Fibroblast of skin of abdomen (primary cell): ENCODE data around the gene KAZN.

Source experiments
- DNase-seq: peaks from one replicate; pipeline ENCODE4 v3.0.0-alpha.2; 2013

The KAZN gene

DNA sequence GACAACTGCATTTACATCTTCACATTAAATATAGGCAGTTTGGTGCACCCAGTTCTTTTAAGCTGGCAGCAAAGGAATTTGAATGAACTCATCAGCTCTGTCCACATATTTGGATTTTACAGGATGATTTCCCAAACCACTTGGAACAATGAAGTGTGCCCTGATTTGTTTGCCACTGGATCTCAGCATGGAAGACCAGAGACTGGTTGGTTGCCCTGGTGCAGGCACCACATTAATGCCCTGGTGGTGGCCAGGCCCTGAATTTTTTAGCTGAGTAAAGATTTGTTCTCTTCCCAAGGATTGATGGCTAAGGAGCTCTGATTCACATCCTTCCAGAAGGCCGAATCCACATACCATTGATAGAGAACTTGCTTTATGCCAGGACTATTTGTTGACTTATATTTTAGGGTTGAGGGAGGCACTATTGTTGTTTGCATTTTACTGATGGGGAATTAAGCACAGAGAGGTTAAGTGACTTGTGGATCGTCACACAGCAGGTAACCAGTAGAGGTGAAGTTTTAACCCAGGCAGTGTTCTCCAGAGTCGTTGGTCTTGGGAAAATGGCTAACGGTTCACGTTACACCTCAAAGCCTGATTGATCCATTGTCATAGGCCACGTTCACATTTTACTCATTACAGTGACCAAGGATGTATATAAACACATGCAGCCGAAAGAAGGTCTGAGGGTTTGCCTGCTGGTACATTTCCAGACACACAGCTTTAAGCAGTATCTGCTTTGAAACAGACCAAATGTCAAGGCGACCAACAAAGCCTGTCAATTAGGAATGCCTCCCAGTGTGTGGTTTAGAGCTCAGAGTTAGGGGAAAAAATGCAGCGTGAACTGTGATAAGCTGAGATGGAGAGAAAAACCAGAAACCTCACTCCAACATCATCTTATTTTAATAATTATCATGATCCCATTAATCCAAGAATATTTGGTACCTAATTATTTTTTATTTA is 50.7 kb downstream of the KAZN start:
- DNase-seq: no peak

DNA sequence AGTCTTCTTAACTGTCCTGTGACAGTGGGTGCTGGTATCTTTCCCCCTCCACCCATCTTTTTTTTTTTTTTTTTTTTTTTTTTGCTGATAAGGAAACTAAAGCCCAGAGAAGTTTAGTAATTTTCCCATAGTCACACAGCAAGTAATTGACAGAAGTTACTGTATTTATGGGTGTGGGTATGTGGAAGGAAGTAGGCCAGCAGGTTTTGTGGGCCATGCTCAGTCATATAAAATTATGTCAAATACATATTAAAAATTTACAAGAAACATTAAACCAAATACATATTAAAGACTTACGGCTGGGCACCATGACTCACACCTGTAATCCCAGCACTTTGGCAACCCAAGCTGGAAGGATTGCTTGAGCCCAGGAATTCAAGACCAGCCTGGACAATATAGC is 51.5 kb downstream of the KAZN start:
- no peak for DNase-seq

DNA sequence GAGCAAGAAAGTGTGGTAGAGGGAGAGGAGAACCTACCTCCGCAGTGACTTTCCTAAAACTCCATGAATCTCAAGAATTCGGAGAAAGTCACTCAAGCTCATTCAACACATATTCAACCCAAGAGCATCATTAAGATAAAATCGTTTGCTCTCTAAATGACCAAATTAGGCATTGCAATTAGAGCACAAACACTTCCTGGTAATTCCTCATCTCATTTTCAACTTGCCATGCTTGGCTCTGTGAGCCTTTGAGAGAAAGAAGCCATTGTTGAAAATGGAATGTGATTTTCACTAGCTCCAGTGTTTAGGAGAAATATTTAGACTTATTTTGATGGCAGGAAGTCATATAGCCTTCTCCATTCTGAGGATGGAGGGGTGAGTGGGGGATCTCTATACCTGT is 52.5 kb downstream of the KAZN start:
- no peak for DNase-seq

DNA sequence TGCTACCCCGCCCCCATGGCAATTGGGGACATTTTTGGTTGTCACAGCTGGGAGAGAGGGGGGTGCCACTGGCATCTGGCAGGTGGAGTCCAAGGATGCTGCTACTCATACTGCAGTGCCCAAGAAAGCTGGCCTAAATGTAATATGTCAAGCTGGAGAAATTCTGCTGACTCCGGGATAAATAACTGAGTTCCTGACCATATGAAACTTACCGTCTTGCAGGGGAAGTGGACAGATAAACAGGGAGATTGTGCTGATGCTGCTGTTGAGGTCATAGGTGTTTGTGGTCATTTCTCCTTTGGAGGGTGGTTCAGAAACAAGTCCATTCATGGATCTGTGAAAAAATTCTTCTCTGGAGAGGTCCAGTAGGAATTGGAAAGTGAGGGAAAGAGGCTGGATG is 54.4 kb downstream of the KAZN start:
- DNase-seq: no peak

DNA sequence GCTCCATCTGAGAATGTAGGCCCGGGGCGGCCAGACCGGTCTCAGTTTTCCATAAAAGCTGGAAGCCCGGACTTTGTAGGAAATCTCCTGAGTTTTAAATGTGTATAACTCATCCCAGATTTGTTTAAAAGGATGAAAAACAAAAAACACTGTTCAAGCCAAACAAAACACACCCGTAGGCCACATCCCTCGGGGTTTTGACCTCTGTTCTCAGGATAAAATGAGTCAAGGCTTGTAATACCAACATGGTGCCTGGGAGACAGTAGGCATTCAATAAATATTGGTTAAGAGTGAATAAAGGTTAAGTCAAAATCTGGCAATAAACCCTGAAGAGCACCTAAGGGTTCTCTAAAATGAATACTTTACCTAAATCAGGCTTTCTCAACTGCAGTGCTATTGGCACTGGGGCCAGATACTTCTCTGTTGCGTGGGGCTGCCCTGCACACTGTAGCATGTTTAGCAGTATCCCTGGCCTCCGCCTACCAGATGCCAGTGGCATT is 55.0 kb downstream of the KAZN start:
- no peak for DNase-seq

DNA sequence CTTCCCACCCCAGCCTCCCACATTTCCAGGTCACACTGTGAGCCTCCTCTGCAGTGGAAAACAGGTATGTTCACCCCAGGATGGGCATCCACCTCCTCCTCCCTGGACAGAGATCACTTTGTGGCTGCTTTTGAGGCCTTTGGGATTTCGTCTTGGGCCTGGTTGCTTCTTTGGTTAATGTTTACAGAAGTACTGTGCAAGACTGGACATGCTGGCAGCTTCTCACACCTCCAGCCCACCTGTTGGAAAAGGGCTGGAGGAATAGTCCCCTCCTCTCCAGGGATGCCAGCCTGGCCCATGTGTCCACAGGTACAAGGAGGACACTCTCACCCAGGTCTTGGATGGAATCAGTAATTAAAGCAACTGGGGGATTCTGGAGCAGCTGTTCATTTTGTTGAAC is 56.1 kb downstream of the KAZN start:
- no peak for DNase-seq

DNA sequence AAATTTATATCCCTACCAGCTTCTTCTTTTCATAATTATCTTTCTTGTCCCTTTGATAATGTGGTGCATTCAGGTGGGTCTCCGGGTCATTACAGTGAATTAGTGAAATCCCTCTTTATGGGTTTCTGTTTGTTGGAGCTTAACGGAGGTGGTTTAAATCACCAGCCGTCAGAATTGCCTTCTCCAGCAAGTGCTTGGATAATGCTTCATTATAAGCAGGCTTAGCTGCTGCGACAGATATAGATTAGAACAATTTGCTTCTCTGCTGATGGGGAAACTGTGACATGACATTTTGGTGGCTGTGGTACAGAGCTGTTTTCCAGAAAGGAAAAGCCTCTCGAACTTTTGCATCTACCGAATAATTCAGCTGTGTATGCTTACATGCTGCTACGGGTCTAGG is 56.9 kb downstream of the KAZN start:
- no peak for DNase-seq

DNA sequence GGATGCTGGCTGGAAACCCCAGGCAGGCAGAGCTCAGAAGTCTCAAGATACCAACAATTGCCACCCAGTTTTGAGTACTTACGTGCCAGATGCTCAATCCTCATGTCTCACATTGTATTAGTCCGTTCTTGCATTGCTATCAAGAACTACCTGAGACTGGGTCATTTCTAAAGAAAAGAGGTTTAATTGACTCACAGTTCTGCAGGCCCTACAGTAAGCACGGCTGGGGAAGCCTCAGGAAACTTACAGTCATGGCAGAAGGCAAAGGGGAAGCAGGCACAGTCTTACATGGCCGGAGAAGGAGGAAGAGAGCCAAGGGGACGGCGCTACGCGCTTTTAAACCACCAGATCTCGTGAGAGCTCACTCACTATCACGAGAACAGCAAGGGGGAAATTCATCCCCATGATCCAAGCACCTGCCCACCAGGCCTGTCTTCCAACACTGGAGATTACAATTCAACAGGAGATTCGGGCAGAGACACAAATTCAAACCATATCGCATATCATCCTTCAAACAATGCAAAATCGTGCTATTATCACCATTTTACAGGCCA is 58.0 kb downstream of the KAZN start:
- no peak for DNase-seq

DNA sequence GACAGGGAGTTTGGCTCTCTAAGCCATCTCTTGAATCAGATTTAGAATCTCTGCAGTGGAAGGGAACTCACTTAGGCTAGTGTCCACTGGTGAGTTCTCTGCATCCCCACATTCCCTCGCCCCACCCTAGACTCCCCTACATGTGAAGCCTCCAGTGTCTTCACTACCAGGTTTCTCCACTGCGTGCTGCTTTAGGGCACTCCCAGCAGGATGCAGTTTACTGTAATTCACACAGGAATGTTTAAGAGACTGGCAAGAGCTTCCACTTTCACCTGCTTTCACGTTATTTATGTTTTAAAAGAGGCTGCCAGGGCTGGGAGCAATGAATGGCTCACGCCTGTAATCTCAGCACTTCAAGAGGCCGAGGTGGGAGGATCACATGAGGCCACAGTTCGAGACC is 60.2 kb downstream of the KAZN start:
- DNase-seq: no peak

DNA sequence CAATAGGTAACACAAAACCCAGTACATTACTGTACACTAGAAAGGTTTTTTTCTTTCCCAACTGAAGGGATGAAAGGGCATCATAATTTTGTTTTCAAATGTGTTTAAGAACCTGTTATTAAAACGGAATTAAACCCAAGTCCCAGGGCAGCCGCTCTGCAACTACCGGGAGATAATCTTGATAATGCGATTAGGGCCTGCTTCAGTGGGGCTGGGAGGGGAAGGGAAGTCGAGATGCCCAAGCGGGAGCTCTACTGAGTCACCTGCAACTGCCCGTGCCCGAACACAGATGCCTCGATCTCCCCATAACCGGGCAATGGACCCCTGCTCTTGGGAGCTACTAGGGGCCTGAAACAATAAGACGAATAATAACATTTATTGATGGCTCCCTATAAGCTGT is 61.4 kb downstream of the KAZN start:
- no peak for DNase-seq

DNA sequence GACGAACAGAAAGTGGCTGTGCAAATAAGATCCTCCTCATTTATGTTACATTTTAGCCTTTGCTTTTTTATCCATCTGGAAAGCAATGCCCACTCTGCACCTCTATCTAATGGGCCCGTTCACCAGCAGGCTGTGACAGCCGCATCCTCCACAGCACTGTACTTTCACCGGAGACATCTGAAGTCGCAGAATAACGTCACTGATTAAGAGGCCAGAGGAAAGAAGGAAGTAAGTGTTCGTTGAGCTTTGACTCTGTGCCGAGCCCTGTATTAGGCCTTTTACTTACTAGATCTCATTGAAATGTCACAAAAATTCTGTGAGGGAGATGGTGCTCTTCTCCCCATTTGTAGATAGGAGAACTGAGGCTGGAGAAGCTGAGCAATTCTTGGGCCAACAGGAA is 62.3 kb downstream of the KAZN start:
- no peak for DNase-seq

DNA sequence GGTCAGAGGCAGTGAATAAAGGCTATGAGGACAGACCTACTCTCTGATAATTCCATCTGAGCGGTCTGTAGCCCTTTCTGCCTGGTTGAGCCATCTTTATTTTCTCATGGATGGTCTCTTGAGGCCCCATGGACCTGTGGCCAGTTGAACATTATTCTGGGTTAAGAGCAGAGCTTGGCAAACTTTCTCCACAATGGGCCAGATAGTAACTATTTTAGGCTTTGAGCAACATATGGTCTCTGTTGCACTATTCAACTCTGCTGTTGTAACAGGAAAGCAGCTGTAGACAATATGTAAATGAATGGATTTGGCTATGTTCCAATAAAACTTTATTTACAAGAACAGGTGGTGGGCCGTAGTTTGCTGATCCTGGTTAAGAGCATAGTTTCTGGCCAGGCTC is 62.7 kb downstream of the KAZN start:
- DNase-seq: peak; percentile 9

DNA sequence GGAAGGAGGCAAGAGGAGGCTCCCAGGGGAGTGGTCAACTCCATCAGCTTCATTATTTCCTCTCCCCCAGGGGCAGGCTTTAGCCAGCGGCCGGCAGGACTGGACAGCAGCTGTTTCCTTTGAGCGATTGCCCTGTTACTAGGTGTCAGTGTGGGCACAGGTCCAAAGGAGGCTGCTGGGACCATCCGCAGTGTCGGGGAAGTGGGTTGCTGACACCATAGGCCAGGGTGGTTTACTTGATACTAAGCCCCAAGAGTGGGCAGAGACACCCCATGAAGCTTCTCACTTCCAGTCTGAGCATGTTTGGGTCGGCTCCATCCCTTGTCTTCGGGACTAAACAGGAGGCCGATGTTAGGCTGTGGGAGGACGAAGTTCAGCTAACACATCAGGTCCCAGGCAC is 63.6 kb downstream of the KAZN start:
- no peak for DNase-seq

DNA sequence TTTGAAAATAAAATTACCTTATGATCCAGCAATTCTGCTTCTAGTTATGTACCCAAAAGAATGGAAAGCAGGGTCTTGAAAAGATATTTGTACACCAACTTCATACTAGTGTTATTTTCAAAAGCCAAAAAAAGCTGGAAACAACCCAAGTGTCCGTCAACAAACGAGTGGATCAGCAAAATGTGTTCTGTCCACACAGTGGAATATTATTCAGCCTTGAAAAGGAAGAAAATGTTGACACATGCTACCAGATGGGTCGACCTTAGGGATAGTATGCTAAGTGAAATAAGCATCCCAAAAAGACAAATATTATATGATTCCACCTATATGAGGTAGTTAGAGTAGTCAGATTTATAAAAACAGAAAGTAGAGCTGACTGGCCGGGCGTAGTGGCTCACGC is 65.3 kb downstream of the KAZN start:
- no peak for DNase-seq

DNA sequence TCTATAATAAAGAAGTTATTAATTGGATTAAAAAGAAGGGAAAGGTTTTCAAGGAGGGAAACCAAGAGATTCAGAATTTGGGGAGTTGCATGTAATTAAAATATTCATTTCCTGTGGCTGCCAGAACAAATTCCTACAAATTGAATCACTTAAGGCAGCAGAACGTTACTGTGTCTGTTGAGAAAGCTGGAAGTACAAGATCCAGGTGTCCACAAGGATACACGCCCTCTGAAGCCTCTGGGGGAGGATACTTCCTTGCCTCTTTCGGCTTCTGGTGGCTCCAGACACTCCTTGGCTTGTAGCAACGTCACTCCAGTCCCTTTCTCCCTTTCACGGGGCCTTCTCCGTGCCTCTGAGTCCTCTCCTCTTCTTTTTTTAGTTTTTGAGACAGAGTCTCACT is 67.9 kb downstream of the KAZN start:
- DNase-seq: peak; percentile 13

DNA sequence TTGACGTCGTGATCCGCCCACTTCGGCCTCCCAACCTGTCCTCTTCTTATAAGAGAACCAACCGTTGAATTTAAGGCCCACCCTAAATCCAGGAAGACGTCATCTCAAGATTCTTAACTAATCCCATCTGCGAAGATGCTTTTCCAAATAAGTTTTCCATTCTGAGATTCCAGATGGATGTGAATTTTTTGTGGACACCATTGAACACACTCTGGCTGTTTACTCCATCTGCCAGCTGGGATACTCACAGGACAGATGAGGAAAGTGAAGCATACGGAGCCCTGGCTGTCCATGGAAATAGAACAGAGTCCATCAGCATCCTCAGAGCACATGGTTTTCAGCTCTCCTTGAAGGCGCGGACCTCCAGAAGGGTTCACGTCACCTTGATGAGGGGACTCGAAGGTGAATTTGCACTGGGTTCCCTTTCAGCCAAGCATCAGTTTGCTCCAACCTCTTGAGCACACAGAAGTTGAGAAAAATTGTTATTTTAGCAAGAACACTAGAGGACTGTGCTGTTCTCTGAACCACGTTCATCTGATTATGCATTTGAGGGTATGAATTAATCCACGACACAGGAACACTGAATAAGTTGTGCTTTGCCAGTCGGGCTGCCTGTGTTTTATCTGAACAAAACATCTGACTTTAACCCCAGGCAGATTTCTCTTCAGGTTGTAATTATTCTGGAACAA is 68.6 kb downstream of the KAZN start:
- no peak for DNase-seq

DNA sequence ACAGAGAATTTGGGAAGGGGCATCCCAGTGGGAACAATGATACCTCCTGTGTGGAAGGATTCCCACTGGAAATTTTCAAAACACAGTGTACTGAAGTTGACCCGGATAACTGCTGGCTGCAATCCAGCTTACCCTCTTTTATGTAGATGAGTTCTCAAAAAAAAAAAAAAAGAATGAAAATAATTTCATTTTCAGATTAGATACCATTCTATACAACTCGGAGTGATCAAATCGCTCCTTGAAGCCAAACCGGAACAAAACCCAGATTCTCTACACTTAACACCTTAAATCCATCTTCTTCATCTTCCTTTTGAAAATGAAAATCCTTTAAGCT is 69.1 kb downstream of the KAZN start:
- no peak for DNase-seq

DNA sequence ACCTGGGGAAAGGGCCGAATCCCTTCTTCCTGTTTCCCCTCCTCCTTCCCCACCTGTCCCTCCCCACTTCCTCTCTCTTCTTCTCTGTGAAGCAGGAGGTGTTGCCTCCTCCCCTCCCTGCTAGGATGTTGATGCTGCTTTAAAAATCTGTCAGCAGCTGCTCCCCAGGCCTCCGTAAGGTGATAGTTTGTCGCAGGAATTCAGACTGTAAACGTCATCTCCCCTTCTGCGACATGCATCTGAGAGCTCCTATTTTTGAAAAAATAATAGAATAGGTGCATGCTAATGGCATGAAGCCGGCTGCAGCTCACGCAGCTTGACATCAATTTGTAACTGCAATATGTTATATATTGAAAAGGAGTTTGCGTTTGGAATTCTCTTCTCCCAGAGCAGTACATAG is 70.1 kb downstream of the KAZN start:
- DNase-seq: no peak

DNA sequence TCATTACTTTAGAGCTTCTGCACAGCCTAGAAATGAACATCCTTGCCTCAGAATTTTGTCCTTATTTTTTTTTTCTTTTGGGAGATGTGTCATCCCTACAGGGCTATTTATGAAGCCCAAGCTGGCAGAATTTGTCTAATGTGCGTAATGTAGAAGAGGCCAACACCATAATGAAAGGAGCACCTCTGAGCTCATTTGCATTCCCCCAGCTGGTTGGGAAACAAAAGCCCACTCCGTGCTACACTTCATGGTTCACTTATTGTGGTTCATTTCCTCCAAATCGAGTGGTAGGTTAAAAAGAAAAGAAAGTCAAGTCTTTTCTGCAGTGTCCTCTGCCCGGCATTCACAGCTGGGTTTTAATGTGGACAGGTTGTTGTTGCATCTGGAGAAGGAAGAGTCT is 73.5 kb downstream of the KAZN start:
- DNase-seq: no peak

DNA sequence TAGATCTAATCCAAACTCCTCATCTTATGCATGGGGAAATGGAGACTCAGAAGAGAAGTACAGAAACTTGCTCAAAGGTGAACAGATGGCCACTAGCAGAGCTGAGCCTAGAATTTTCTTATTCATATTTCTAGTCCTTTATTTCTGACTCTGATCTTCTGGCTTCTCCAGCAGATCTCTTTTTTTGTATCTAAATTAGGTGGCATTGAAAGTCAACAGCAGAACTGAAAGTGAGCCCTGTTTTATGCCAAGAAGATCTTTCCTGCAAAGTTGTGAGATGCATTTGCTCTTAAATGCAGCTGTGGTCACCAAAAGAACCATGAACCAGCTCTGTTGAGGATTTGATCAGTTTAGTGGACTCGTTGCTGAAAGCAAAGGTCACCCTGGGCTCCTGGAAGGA is 75.5 kb downstream of the KAZN start:
- DNase-seq: no peak

DNA sequence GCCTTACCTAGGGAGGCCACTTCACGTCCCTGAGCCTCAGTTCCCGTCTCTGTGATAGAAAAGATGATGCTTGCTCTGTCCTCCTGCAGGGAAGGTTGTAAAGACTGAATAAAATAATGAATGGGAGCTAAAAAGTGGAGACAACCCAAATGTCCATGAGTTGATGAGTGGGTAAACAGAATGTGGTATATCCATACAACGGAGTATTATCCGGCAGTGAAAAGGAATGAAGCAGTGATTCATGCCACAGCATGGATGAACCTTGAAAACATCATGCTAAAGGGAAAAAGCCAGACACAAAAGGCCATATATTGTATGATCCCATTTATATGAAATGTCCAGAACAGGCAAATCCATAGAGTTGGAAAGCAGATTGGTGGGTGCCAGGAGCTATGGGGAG is 77.9 kb downstream of the KAZN start:
- no peak for DNase-seq

DNA sequence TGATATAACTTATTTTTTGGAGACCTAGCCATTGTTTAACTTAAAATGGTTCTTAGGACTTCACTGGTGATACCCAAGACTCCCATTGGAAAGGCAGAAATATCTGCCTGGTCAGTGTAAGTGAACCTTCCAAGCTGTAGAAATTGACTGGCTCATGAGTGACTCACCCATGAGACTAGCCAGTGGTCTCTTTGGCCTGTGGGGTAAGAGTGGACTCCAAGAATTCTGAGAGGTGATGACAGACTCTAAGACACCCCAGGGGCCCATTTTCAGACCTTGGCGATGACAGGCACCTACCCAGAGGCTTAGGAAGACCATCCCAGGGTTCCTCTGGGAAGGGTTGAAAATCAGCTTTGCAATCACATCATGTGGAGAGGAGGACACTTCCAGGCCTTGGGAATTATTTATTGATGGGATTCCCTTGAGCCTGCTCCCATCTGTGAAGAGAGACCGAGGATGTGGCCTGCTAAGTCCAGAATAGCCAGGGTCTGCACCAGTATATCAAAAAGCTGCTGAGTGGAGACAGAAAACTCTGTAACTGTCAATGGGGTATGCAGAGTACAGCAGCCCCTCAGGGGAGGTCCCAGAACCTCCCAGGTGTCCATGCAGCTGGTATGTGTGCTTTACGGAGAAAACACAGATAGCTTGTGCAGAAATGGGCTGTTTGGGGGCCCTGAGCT is 78.9 kb downstream of the KAZN start:
- peak; percentile 5 for DNase-seq

DNA sequence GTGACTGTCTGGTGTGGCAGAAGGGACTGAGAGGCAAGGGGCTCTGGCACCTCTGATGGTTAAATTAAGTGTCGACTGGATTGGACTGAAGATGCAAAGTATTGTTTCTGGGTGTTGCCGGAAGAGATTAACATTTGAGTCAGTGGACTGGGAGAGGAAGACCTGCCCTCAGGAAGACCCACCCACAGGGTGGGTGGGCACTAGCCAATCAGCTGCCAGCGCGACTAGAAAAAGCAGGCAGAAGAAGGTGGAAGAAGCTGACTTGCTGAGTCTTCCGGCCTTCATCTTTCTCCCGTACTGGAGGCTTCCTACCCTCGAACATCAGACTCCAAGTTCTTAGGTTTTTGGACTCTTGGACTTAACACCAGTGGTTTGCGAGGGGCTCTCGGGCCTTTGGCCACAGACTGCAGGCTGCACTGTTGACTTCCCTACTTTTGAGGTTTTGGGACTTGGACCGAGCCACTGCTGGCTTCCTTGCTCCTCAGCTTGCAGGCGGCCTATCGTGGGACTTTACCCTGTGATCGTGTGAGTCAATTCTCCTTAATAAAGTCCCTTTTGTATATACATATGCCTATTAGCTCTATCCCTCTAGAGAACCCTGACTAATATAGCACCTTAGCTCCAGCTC is 79.6 kb downstream of the KAZN start:
- no peak for DNase-seq
